SK-N-SH (cell line): ENCODE results near the gene CNIH2. TPM values are rescaled to one million over a fixed set of nuclear protein-coding genes. Genes with fewer than 3 reads are reported as not detected.

Source experiments
- CTCF ChIA-PET: fragments of 300-600, 350-600 bp; formaldehyde crosslinking; extraction: SDS; loops from one replicate; lab custom pipeline; 2021; lab: Yijun Ruan, JAX
- POLR2A ChIA-PET: fragments of 350-600 bp; sonication (Branson Sonifier 250); formaldehyde crosslinking; extraction: SDS; loops from one replicate; lab custom pipeline; 2020; ENCODE audit warnings: antibody characterized with exemption, inconsistent platforms; lab: Yijun Ruan, JAX
- DNase-seq: peaks from one replicate; pipeline ENCODE4 v3.0.0; 2012
- H2AFZ ChIP-seq: fragments of 200-600 bp; sonication (generic); 2 replicates; pipeline ENCODE4 v1.8.1; 2016; ENCODE audit warnings: antibody characterized with exemption, mild to moderate bottlenecking, low read depth
- H3F3A ChIP-seq: fragments of 200-600 bp; sonication (generic); replicated peaks from 2 replicates; pipeline ENCODE3; 2016; ENCODE audit warnings: antibody characterized with exemption, mild to moderate bottlenecking; ENCODE audit not compliant: insufficient read depth
- H3K27ac ChIP-seq, 2 experiments: fragments of 200-500 bp in 1 of 2; fragments of 200-600 bp in 1 of 2; sonication (Bioruptor generic) in 1 of 2; sonication (generic), shearing (Covaris generic) in 1 of 2; 2 replicates each; pipeline versions ENCODE4 v1.5.1 to v1.6.1; 2014 to 2016; ENCODE audit warnings: low read depth in 2 of 2, inconsistent platforms in 1 of 2, low read length in 1 of 2, mild to moderate bottlenecking in 1 of 2, mixed read lengths in 1 of 2
- H3K27me3 ChIP-seq: fragments of 200-600 bp; sonication (generic), shearing (Covaris generic); 2 replicates; pipeline ENCODE4 v1.6.1; 2016; ENCODE audit warnings: mixed run types; ENCODE audit not compliant: insufficient read depth
- H3K36me3 ChIP-seq, 2 experiments: fragments of 200-500 bp in 1 of 2; fragments of 200-600 bp in 1 of 2; sonication (Bioruptor generic) in 1 of 2; sonication (generic) in 1 of 2; replicated peaks in 1 of 2; 2 replicates each; pipeline versions ENCODE3 to v1.5.1; 2014 to 2016; ENCODE audit warnings: low read length in 1 of 2, mild to moderate bottlenecking in 1 of 2; ENCODE audit not compliant: insufficient read depth in 2 of 2, control insufficient read depth in 1 of 2
- H3K4me1 ChIP-seq, 2 experiments: fragments of 200-500 bp in 1 of 2; fragments of 200-600 bp in 1 of 2; sonication (Bioruptor generic) in 1 of 2; sonication (generic), shearing (Covaris generic) in 1 of 2; 2 replicates each; pipeline versions ENCODE4 v1.5.1 to v1.6.1; 2014 to 2016; ENCODE audit warnings: low read depth in 1 of 2, low read length in 1 of 2, mixed run types in 1 of 2; ENCODE audit not compliant: insufficient read depth in 2 of 2, control insufficient read depth in 1 of 2
- H3K4me2 ChIP-seq: fragments of 200-600 bp; sonication (generic), shearing (Covaris generic); 2 replicates; pipeline ENCODE4 v1.6.1; 2017; ENCODE audit warnings: mixed run types
- H3K4me3 ChIP-seq, 2 experiments: fragments of 200-500 bp in 1 of 2; fragments of 200-600 bp in 1 of 2; sonication (Bioruptor generic) in 1 of 2; sonication (generic), shearing (Covaris generic) in 1 of 2; 2 replicates each; pipeline versions ENCODE4 v1.5.1 to v1.8.1; 2014 to 2016; ENCODE audit warnings: low read depth in 2 of 2, inconsistent platforms in 1 of 2, low read length in 1 of 2, mild to moderate bottlenecking in 1 of 2, mixed read lengths in 1 of 2, moderate library complexity in 1 of 2
- H3K79me2 ChIP-seq: fragments of 200-600 bp; sonication (generic); 2 replicates; pipeline ENCODE4 v1.8.1; 2017; ENCODE audit warnings: mild to moderate bottlenecking; ENCODE audit not compliant: insufficient read depth
- H3K9ac ChIP-seq: fragments of 200-600 bp; sonication (generic); 2 replicates; pipeline ENCODE4 v1.6.1; 2017; ENCODE audit warnings: mixed run types
- H3K9me2 ChIP-seq: fragments of 200-600 bp; sonication (generic); 2 replicates; pipeline ENCODE4 v1.6.1; 2017; ENCODE audit warnings: mixed run types
- H3K9me3 ChIP-seq: fragments of 200-600 bp; sonication (generic); 2 replicates; pipeline ENCODE4 v1.6.1; 2017; ENCODE audit warnings: mixed run types, mild to moderate bottlenecking, moderate library complexity
- H4K20me1 ChIP-seq: fragments of 200-600 bp; sonication (generic); 2 replicates; pipeline ENCODE4 v1.6.1; 2017; ENCODE audit warnings: mild to moderate bottlenecking, mixed run types; ENCODE audit not compliant: insufficient read depth
- MXI1 ChIP-seq: IDR thresholded peaks from 2 replicates; pipeline ENCODE4 v1.6.1; 2012; ENCODE audit warnings: mild to moderate bottlenecking, low read depth, low read length, improper control_type of control experiment
- RAD21 ChIP-seq: IDR thresholded peaks from 2 replicates; pipeline ENCODE4 v1.6.1; 2012; ENCODE audit warnings: mild to moderate bottlenecking, low read length
- TCF12 ChIP-seq: IDR thresholded peaks from 2 replicates; pipeline ENCODE4 v1.4.0; 2012
- WGBS: methylation state at CpG from one replicate; pipeline ENCODE4 v1.1.6; 2017; ENCODE audit warnings: low lambda C conversion rate; 5-methylcytosine and 5-hydroxymethylcytosine counted together
- polyA plus RNA-seq, 3 experiments: library from polyadenylated mRNA; depleted of rRNA; stranded (reverse); fragments of >200 nt; gene quantifications; 2 replicates each; pipeline ENCODE4 v1.2.3, GENCODE V29; 2012
- TF ChIP-seq, protein P1 (sequence below): fragments of 200-600 bp; sonication (generic); IDR thresholded peaks from 2 replicates; pipeline ENCODE4 v1.6.1; 2017; ENCODE audit warnings: antibody characterized with exemption, mild to moderate bottlenecking, moderate library complexity
- TF ChIP-seq, protein P2 (sequence below): IDR thresholded peaks from 2 replicates; pipeline ENCODE4 v1.4.0; 2012; ENCODE audit warnings: low read depth, borderline replicate concordance

CNIH2 gene
- polyA plus RNA-seq, 1 of the 3 experiments (the other 2 are of a cell fraction), result 11.8 TPM

DNA sequence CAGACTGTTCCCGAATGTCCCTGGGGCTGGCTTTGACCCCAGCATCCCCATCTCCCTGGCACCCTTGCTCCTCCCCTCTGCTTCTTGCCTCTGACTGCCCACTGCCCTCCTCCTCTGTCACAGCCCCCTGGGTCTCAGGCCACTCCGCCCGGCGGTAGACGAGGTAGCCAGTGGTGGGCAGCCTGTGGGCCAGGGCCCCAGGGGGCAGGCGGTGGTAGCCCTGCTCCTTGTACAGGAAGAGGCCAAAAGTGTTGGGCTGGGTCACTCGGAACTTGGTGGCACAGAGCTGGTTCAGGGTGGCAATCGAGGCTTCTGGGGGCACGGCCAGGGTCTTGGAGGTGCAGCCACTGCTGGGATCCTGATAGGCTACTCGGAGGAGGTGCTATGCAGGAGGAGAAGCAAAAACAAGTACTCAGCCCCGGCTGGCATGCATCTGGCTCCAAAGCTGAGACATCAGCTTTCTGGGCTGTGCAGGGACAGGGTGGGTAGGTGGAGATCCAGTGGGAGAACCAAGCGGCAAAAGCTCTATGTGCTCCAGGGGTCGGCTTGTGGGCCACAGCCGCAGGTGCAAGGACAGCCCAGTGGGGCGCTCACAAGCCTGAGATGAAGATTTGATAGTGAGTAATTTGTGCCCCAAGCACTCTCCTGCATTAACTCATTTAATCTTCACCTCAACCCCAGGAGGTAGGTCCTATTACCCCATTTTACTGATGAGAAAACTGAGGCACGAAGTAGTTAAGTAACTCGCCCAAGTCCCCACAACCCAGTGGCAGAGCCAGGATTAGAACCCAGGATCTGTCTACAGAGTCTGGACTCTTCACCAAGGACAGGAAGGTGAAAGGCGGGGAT, 54.6 kb downstream of the CNIH2 start:
- Histone ChIP-seq H3K36me3 (peaks cover 8 to 25% of the 10 kb centered on the region in 2 experiments), H3K4me3 (no peak overlapping the region)
- TF ChIP-seq RAD21, result no peak
- TF ChIP-seq, protein P1, sequence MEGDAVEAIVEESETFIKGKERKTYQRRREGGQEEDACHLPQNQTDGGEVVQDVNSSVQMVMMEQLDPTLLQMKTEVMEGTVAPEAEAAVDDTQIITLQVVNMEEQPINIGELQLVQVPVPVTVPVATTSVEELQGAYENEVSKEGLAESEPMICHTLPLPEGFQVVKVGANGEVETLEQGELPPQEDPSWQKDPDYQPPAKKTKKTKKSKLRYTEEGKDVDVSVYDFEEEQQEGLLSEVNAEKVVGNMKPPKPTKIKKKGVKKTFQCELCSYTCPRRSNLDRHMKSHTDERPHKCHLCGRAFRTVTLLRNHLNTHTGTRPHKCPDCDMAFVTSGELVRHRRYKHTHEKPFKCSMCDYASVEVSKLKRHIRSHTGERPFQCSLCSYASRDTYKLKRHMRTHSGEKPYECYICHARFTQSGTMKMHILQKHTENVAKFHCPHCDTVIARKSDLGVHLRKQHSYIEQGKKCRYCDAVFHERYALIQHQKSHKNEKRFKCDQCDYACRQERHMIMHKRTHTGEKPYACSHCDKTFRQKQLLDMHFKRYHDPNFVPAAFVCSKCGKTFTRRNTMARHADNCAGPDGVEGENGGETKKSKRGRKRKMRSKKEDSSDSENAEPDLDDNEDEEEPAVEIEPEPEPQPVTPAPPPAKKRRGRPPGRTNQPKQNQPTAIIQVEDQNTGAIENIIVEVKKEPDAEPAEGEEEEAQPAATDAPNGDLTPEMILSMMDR, result no peak
- TF ChIP-seq MXI1, result no peak
- TF ChIP-seq, protein P2, sequence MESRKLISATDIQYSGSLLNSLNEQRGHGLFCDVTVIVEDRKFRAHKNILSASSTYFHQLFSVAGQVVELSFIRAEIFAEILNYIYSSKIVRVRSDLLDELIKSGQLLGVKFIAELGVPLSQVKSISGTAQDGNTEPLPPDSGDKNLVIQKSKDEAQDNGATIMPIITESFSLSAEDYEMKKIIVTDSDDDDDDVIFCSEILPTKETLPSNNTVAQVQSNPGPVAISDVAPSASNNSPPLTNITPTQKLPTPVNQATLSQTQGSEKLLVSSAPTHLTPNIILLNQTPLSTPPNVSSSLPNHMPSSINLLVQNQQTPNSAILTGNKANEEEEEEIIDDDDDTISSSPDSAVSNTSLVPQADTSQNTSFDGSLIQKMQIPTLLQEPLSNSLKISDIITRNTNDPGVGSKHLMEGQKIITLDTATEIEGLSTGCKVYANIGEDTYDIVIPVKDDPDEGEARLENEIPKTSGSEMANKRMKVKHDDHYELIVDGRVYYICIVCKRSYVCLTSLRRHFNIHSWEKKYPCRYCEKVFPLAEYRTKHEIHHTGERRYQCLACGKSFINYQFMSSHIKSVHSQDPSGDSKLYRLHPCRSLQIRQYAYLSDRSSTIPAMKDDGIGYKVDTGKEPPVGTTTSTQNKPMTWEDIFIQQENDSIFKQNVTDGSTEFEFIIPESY, result no peak
- TF ChIP-seq, all 33 proteins: peak for 0
- H2AFZ ChIP-seq, result no peak overlapping the region
- DNase-seq, result peak; percentile 12
- peaks cover 30 to 41% of the 10 kb centered on the region in 2 experiments for H3K4me1 ChIP-seq
- peaks cover 18% of the 10 kb centered on the region for H3F3A ChIP-seq
- no peaks in the 10 kb centered on the region; the same call in 1 of the 2 replicates for H4K20me1 ChIP-seq
- CTCF ChIA-PET, result interaction anchor here (0.9 to 8.8 kb wide), 6 partner anchors 12 to 110 kb away, joined by 3 to 280 read pairs (median 4); partner anchors contain the start of genes B4GAT1, BRMS1 and CD248
- no peaks in the 10 kb centered on the region for H3K9me3 ChIP-seq
- POLR2A ChIA-PET, result no interaction called here
- peaks cover 17% of the 10 kb centered on the region for H3K79me2 ChIP-seq
- no peak overlapping the region for H3K9ac ChIP-seq
- H3K27me3 ChIP-seq, result no peaks in the 10 kb centered on the region
- H3K27ac ChIP-seq, result no peak overlapping the region
- no peak overlapping the region for H3K4me2 ChIP-seq
- whole genome bisulfite sequencing, result 85% methylated on average over 18 of the region's 18 CpGs
- H3K9me2 ChIP-seq, result no peaks in the 10 kb centered on the region

DNA sequence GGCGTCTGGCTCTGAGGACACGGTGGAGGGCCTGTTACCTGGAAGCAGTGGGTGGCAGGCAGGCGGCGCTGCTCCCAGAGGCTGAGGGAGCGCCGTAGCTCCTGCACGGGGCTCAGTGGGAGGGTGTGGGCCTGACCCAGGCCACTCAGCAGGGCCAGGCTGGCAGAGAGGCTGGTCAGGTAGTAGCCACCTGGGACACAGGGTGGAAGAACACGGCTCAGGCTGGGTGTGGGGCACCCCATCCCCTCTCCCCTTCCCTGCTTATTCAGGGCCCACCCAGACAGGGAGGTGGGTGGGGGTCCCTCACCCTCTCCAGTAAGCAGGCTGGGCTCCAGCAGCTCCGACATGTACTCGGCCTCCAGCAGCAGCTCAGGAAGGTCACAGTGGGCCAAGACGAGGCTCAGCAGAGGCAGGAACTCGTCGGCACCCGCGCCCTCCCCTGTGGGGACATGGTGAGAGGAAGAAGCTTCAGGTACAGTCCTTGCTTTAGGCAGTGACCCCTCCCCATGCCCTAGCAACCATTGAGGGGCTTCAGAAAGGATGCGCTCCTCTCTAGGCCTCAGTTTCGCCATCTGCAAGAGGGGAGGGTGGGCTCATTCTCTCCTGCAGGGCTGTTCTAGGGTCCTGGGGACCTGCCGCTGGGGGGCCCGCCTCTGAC, 55.4 kb downstream of the CNIH2 start:
- Histone ChIP-seq H3K9ac (no peak overlapping the region), H3K4me3 (no peak overlapping the region), H3K9me3 (no peaks in the 10 kb centered on the region), H3K4me1 (peaks cover 28 to 41% of the 10 kb centered on the region in 2 experiments), H3K9me2 (no peaks in the 10 kb centered on the region), H3K36me3 (peaks cover 8 to 26% of the 10 kb centered on the region in 2 experiments), H3K27me3 (no peaks in the 10 kb centered on the region), H3F3A (peaks cover 18% of the 10 kb centered on the region), H4K20me1 (no peaks in the 10 kb centered on the region; the same call in 1 of the 2 replicates), H2AFZ (no peak overlapping the region), H3K27ac (no peak overlapping the region), H3K79me2 (peaks cover 17% of the 10 kb centered on the region), H3K4me2 (peak overlapping the region; percentile 90; the same call in 1 of the 2 replicates)
- peak; percentile 15 for DNase-seq
- ChIA-PET CTCF (interaction anchor here (0.7 to 8.8 kb wide), 6 partner anchors 12 to 66 kb away, joined by 3 to 280 read pairs (median 4); partner anchors contain the start of genes B4GAT1, BRMS1 and CD248), POLR2A (no interaction called here)
- no peak for TF ChIP-seq TCF12
- 93% methylated on average over 4 of the region's 19 CpGs for WGBS

Other genes with a start within 250 kb of the CNIH2 start
- gene GAL3ST3, start 229.0 kb upstream of the CNIH2 start, polyA plus RNA-seq (2012; rRNA removed), result 1.9 and 3.2 TPM in 2 replicates
- 90.9 and 128 TPM in 2 replicates for gene SF3B2, start 225.8 kb upstream of the CNIH2 start, polyA plus RNA-seq (2012; rRNA removed)
- gene PACS1, start 207.9 kb upstream of the CNIH2 start, polyA plus RNA-seq (2012; rRNA removed), result 24.8 and 37.3 TPM in 2 replicates
- 36.4 and 39.0 TPM in 2 replicates for gene KLC2, start 20.5 kb upstream of the CNIH2 start, polyA plus RNA-seq (2012; rRNA removed)
- 204 and 208 TPM in 2 replicates for gene RAB1B, start 9.5 kb upstream of the CNIH2 start, polyA plus RNA-seq (2012; rRNA removed)
- 115 and 123 TPM in 2 replicates for gene YIF1A, start 11.0 kb downstream of the CNIH2 start, polyA plus RNA-seq (2012; rRNA removed)
- 0.29 and 0.35 TPM in 2 replicates for gene TMEM151A, start 13.7 kb downstream of the CNIH2 start, polyA plus RNA-seq (2012; rRNA removed)
- gene CD248, start 38.9 kb downstream of the CNIH2 start, polyA plus RNA-seq (2012; rRNA removed), result 2.6 and 7.7 TPM in 2 replicates
- gene RIN1, start 58.3 kb downstream of the CNIH2 start, polyA plus RNA-seq (2012; rRNA removed), result 13.0 and 16.9 TPM in 2 replicates
- 70.0 and 76.5 TPM in 2 replicates for gene BRMS1, start 66.9 kb downstream of the CNIH2 start, polyA plus RNA-seq (2012; rRNA removed)
- gene B4GAT1, start 69.5 kb downstream of the CNIH2 start, polyA plus RNA-seq (2012; rRNA removed), result 26.4 TPM in 2 replicates
- gene SLC29A2, start 93.6 kb downstream of the CNIH2 start, polyA plus RNA-seq (2012; rRNA removed), result 3.2 and 3.7 TPM in 2 replicates
- 0.03 and 0.08 TPM in 2 replicates for gene NPAS4, start 142.9 kb downstream of the CNIH2 start, polyA plus RNA-seq (2012; rRNA removed)
- 33.9 and 45.6 TPM in 2 replicates for gene MRPL11, start 160.7 kb downstream of the CNIH2 start, polyA plus RNA-seq (2012; rRNA removed)
- 6.5 and 7.0 TPM in 2 replicates for gene PELI3, start 188.7 kb downstream of the CNIH2 start, polyA plus RNA-seq (2012; rRNA removed)
- gene DPP3, start 202.3 kb downstream of the CNIH2 start, polyA plus RNA-seq (2012; rRNA removed), result 62.1 and 70.6 TPM in 2 replicates
- 24.8 and 34.3 TPM in 2 replicates for gene BBS1, start 232.5 kb downstream of the CNIH2 start, polyA plus RNA-seq (2012; rRNA removed)